ENCODE results near the gene FAM118A.

FAM118A gene

DNA sequence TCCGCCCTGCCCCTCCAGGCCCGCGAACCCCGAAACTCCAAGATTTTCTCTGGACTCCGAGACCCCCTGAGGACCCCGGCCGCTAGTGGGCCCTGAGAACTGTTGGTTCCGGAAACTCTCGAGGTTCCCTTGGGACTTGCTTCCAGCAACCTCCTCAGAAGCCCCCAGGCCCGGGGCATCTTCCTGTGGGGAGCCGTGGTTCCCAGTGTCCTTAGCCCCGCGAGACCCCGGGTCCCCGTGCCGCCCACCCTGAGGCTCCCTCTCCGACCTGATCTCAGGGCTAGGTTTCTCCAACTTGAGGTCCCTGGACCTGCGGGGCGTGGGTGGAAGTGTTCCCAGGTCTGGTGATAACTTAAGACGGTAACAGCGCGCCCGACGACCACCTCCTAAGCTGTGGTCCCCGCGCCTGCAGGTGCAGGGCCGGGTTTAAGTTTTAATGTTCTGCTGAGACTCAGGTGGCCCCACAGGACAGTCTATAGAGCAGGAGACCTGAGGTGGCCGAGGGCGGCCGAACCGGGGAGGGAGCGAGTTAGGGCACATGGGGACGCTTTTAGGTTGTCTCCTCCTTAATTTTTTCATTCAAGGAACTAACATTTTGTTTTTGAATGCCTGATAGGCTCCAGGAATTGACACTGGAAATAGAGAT lies 720 bp downstream of the FAM118A start:
- H3K4me1 ChIP-seq = no peaks in the 10 kb centered on the region
- TF ChIP-seq, protein P1, sequence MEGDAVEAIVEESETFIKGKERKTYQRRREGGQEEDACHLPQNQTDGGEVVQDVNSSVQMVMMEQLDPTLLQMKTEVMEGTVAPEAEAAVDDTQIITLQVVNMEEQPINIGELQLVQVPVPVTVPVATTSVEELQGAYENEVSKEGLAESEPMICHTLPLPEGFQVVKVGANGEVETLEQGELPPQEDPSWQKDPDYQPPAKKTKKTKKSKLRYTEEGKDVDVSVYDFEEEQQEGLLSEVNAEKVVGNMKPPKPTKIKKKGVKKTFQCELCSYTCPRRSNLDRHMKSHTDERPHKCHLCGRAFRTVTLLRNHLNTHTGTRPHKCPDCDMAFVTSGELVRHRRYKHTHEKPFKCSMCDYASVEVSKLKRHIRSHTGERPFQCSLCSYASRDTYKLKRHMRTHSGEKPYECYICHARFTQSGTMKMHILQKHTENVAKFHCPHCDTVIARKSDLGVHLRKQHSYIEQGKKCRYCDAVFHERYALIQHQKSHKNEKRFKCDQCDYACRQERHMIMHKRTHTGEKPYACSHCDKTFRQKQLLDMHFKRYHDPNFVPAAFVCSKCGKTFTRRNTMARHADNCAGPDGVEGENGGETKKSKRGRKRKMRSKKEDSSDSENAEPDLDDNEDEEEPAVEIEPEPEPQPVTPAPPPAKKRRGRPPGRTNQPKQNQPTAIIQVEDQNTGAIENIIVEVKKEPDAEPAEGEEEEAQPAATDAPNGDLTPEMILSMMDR (IDR thresholded peaks at IDR 0.05) = no peak
- H3K27ac ChIP-seq = no peak overlapping the region
- peak overlapping the region; percentile 80 for H2AFZ ChIP-seq
- H3K4me3 ChIP-seq (ENCODE audit: low read depth, low read length) = peak overlapping the region; percentile 76
- H3K27me3 ChIP-seq (ENCODE audit: control insufficient read depth, insufficient read depth, low read length) = no peaks in the 10 kb centered on the region
- no peaks in the 10 kb centered on the region for H3K79me2 ChIP-seq
- no peak overlapping the region for H3K9ac ChIP-seq
- no peaks in the 10 kb centered on the region for H3K9me3 ChIP-seq (ENCODE audit: control insufficient read depth, low read length)
- no peaks in the 10 kb centered on the region for H3K36me3 ChIP-seq (ENCODE audit: control insufficient read depth, insufficient read depth, low read length)
- H3K4me2 ChIP-seq (ENCODE audit: low read length) = peak overlapping the region; percentile 89

DNA sequence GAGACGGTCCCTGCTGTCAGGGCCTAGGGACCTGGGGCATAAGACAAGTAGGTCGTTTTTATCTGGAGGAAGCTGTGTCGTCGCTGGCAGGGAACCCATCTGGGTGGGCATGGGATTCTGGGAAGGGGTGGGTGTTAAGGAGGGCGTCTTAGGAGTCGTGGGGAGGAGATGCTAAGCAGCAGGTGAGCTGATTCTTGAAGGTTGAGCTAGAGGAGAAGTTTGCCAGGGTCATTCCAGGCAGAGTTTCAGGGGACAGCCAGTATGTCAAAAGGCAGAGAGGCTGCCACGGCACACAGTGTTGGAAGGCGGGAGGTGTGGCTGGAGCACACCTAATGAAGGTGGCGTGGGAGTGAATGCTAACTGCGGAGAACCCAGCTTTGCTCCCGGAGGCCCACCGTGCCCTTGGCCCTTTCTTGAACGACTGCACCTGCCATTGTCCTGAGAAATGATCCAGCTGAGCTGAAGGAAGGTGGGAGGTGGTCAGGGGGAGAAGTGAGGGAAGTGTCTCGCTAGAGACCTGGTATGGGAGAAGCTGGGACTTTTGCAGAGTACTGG lies 1.3 kb downstream of the FAM118A start:
- no peaks in the 10 kb centered on the region for H3K4me1 ChIP-seq
- TF ChIP-seq, protein P1 (IDR thresholded peaks at IDR 0.05) = no peak
- H3K4me2 ChIP-seq (ENCODE audit: low read length) = peak overlapping the region; percentile 89
- no peaks in the 10 kb centered on the region for H3K9me3 ChIP-seq (ENCODE audit: control insufficient read depth, low read length)
- H3K79me2 ChIP-seq = no peaks in the 10 kb centered on the region
- H3K27ac ChIP-seq = no peak overlapping the region
- H3K4me3 ChIP-seq (ENCODE audit: low read depth, low read length) = peak overlapping the region; percentile 76
- H3K27me3 ChIP-seq (ENCODE audit: control insufficient read depth, insufficient read depth, low read length) = no peaks in the 10 kb centered on the region
- no peak overlapping the region for H2AFZ ChIP-seq
- H3K36me3 ChIP-seq (ENCODE audit: control insufficient read depth, insufficient read depth, low read length) = no peaks in the 10 kb centered on the region
- no peak overlapping the region for H3K9ac ChIP-seq

DNA sequence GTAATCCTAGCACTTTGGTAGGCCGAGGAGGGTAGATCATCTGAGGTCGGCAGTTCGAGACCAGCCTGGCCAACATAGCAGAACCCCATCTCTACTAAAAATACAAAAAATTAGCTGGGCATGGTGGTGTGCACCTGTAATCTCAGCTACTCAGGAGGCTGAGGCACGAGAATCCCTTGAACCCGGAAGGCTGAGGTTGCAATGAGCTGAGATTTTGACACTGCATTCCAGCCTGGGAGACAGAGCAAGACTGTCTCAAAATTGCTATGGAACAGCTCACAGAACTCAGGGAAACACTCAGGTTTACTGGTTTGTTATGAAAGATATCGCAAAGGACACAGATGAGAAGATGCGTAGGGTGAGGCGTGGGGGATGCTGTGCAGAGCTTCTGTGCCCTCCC lies 2.7 kb downstream of the FAM118A start:
- Histone ChIP-seq H3K36me3 (ENCODE audit: control insufficient read depth, insufficient read depth, low read length) (no peaks in the 10 kb centered on the region), H3K4me2 (ENCODE audit: low read length) (no peak overlapping the region), H3K4me3 (ENCODE audit: low read depth, low read length) (no peak overlapping the region), H3K27me3 (ENCODE audit: control insufficient read depth, insufficient read depth, low read length) (no peaks in the 10 kb centered on the region), H3K4me1 (no peaks in the 10 kb centered on the region), H3K9ac (no peak overlapping the region), H3K27ac (no peak overlapping the region), H3K79me2 (no peaks in the 10 kb centered on the region), H3K9me3 (ENCODE audit: control insufficient read depth, low read length) (no peaks in the 10 kb centered on the region), H2AFZ (no peak overlapping the region)
- TF ChIP-seq, protein P1 (IDR thresholded peaks at IDR 0.05) = no peak

DNA sequence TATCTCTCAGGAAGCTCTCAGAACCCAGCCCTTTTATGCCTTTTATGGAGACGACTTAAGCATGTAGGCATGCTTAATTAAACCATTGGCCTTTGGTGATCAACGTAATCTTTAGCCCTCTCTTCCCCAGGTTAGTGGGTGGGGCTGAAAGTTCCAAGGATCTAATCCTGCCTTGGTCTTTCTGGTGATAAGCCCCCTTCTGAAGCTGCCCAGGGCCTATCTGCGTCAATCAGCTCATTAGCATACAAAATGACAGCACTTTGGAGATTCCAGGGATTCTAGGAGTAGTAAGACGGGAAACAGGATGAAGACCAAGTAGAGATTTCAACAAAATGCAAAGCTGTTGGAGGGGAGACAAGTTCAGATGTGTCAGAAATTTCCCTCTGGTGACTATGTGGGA lies 3.1 kb downstream of the FAM118A start:
- Histone ChIP-seq H3K79me2 (no peaks in the 10 kb centered on the region), H3K36me3 (ENCODE audit: control insufficient read depth, insufficient read depth, low read length) (no peaks in the 10 kb centered on the region), H3K4me3 (ENCODE audit: low read depth, low read length) (no peak overlapping the region), H3K4me1 (peaks cover 1% of the 10 kb centered on the region), H3K4me2 (ENCODE audit: low read length) (no peak overlapping the region), H3K9me3 (ENCODE audit: control insufficient read depth, low read length) (no peaks in the 10 kb centered on the region), H3K27ac (no peak overlapping the region), H2AFZ (no peak overlapping the region), H3K27me3 (ENCODE audit: control insufficient read depth, insufficient read depth, low read length) (no peaks in the 10 kb centered on the region), H3K9ac (no peak overlapping the region)
- TF ChIP-seq, protein P1 (IDR thresholded peaks at IDR 0.05) = no peak

All from parathyroid adenoma (tissue), 2 donors.